HepG2 (cell line): ENCODE results near the gene TEAD1. TPM values are rescaled to one million over a fixed set of nuclear protein-coding genes. Genes with fewer than 3 reads are reported as not detected.

Experiments
- ARID4A ChIP-seq: sonication (generic); formaldehyde crosslinking; IDR thresholded peaks from 2 replicates; pipeline ENCODE4 v1.5.0; 2020; ENCODE audit warnings: mild to moderate bottlenecking, missing genetic modification reagents, borderline replicate concordance
- ATF7-NPFF ChIP-seq: sonication (generic); formaldehyde crosslinking; IDR thresholded peaks from 2 replicates; pipeline ENCODE4 v1.8.1; 2023; ENCODE audit warnings: mild to moderate bottlenecking, low read depth, missing genetic modification reagents, moderate library complexity
- ELK4 ChIP-seq: sonication (generic); formaldehyde crosslinking; IDR thresholded peaks from 2 replicates; pipeline ENCODE4 v1.9.0; 2021; ENCODE audit warnings: missing genetic modification reagents, borderline replicate concordance
- NPAS2 ChIP-seq: sonication (generic); formaldehyde crosslinking; IDR thresholded peaks from 2 replicates; pipeline ENCODE4 v1.8.0; 2022; ENCODE audit warnings: mild to moderate bottlenecking, missing genetic modification reagents, borderline replicate concordance
- RERE ChIP-seq: IDR thresholded peaks from 2 replicates; pipeline ENCODE4 v1.6.1; 2016; ENCODE audit warnings: low read depth, missing genetic modification reagents, missing compliant biosample characterization
- TEAD3 ChIP-seq: optimal IDR thresholded peaks from 2 replicates; pipeline ENCODE3; 2016; ENCODE audit warnings: borderline replicate concordance
- ZNF251 ChIP-seq: sonication (generic); formaldehyde crosslinking; IDR thresholded peaks from 2 replicates; pipeline ENCODE4 v1.9.0; 2021; ENCODE audit warnings: mild to moderate bottlenecking, missing genetic modification reagents
- ZNF503 ChIP-seq: sonication (generic); formaldehyde crosslinking; IDR thresholded peaks from 2 replicates; pipeline ENCODE4 v1.4.0; 2020; ENCODE audit warnings: missing genetic modification reagents
- ZNF589 ChIP-seq: sonication (generic); formaldehyde crosslinking; conservative IDR thresholded peaks from 2 replicates; pipeline ENCODE4 v1.8.0; 2022; ENCODE audit warnings: mild to moderate bottlenecking, moderate library complexity, missing genetic modification reagents
- ZNF704 ChIP-seq: sonication (generic); formaldehyde crosslinking; IDR thresholded peaks from 2 replicates; pipeline ENCODE4 v1.8.1; 2023; ENCODE audit warnings: mild to moderate bottlenecking, inconsistent platforms, moderate library complexity, missing genetic modification reagents, borderline replicate concordance
- polyA plus RNA-seq, 8 experiments: library from polyadenylated mRNA; depleted of rRNA in 3 of 8; stranded (reverse) in 7 of 8; unstranded in 1 of 8; fragments of >200 nt; fragmentation: Illumina TruSeq in 4 of 8; extraction: Trizol in 4 of 8; gene quantifications; 2 replicates each; pipeline versions ENCODE4 v1.2.1 to v1.2.3, GENCODE V29; 2011 to 2016; ENCODE audit warnings: low read depth in 4 of 8, missing spikeins in 1 of 8, mixed read lengths in 1 of 8; ENCODE audit not compliant: insufficient read depth in 1 of 8
- total RNA-seq, 5 experiments: library from RNA; depleted of rRNA; stranded (reverse); fragments of >200 nt; fragmentation: Illumina TruSeq; extraction: Trizol; gene quantifications; 2 replicates each; pipeline ENCODE4 v1.2.3, GENCODE V29; 2016; ENCODE audit warnings: low read depth in 1 of 5

TEAD1 gene
- total and polyA plus RNA-seq, 2 of the 13 experiments (the other 11 are each of a cell fraction or from before 2014, with no cell fraction given), result 20.1 to 30.5 TPM

- 0 out of 2 replicates have a peak, but pooled peaks have one; percentile 36 for TF ChIP-seq ZNF503 (CRISPR knock-in tag)
- TF ChIP-seq ELK4 (CRISPR knock-in tag), result no peak
- TF ChIP-seq ARID4A (CRISPR knock-in tag), result peak; percentile 56; the same call in 1 of the 2 replicates
- peak; percentile 11 for TF ChIP-seq TEAD3 (CRISPR knock-in tag)
- no peak for TF ChIP-seq ZNF589 (CRISPR knock-in tag)
- no peak for TF ChIP-seq ATF7-NPFF (CRISPR knock-in tag)
- no peak for TF ChIP-seq ZNF704
- TF ChIP-seq RERE (CRISPR knock-in tag), result no peak
- TF ChIP-seq ZNF251 (CRISPR knock-in tag), result no peak
- no peak for TF ChIP-seq NPAS2 (CRISPR knock-in tag)
Observed at GRCh38 chr11:12827929-12828812, 153.9 kb downstream of the TEAD1 start (continued).
